Measurements from ENCODE around the gene OSBPL7.

GRCh38 chr17:47818002-47818695 lies 3.4 kb downstream of the OSBPL7 start:
- TF ChIP-seq POLR2A (IDR thresholded peaks at IDR 0.05) = no peak
- TF ChIP-seq, protein P1, sequence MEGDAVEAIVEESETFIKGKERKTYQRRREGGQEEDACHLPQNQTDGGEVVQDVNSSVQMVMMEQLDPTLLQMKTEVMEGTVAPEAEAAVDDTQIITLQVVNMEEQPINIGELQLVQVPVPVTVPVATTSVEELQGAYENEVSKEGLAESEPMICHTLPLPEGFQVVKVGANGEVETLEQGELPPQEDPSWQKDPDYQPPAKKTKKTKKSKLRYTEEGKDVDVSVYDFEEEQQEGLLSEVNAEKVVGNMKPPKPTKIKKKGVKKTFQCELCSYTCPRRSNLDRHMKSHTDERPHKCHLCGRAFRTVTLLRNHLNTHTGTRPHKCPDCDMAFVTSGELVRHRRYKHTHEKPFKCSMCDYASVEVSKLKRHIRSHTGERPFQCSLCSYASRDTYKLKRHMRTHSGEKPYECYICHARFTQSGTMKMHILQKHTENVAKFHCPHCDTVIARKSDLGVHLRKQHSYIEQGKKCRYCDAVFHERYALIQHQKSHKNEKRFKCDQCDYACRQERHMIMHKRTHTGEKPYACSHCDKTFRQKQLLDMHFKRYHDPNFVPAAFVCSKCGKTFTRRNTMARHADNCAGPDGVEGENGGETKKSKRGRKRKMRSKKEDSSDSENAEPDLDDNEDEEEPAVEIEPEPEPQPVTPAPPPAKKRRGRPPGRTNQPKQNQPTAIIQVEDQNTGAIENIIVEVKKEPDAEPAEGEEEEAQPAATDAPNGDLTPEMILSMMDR (IDR thresholded peaks at IDR 0.05) = no peak
